ENCODE data around the gene ZEB1. TPM values are rescaled to one million over a fixed set of nuclear protein-coding genes. Genes with fewer than 3 reads are reported as not detected.

Gene ZEB1
- total and polyA plus RNA-seq, 2 of the 8 experiments (the other 6 are each of a cell fraction or from before 2014, with no cell fraction given): 0.08 to 0.15 TPM

- TF ChIP-seq SRF (IDR thresholded peaks at IDR 0.05; ENCODE audit: low read depth, low read length): peak; percentile 67
- TF ChIP-seq ASH2L (IDR thresholded peaks at IDR 0.05; ENCODE audit: low read length): no peak
- no peak for TF ChIP-seq ATF3 (IDR thresholded peaks at IDR 0.05; ENCODE audit: insufficient read depth, low read depth, low read length)
Observed at GRCh38 chr10:31320550-31321211, 1.7 kb downstream of the ZEB1 start (continued).
